NCI-H2171 treated with DMSO at 0.1 percent for 48 hours (cell line): ENCODE measurements around the gene RHBDD1.

Experiments
- DNase-seq: peaks from one replicate; lab custom pipeline; 2025; lab: John Stamatoyannopoulos, UW

The RHBDD1 gene

GRCh38 chr2:226915846-226916360, 80.0 kb downstream of the RHBDD1 start:
- DNase-seq: no peak

GRCh38 chr2:226916669-226917068, 80.8 kb downstream of the RHBDD1 start:
- no peak for DNase-seq

- DNase-seq: no peak
These were observed 96.6 kb downstream of the RHBDD1 start for GRCh38 chr2:226932443-226932842.

GRCh38 chr2:226934546-226935201, 98.8 kb downstream of the RHBDD1 start:
- peak; percentile 65 for DNase-seq

- no peak for DNase-seq
These were observed 108.2 kb downstream of the RHBDD1 start for GRCh38 chr2:226943862-226944620.

GRCh38 chr2:226953206-226953605, 117.4 kb downstream of the RHBDD1 start:
- DNase-seq: no peak

GRCh38 chr2:226953826-226954225, 118.0 kb downstream of the RHBDD1 start:
- DNase-seq: no peak

- no peak for DNase-seq
These were observed 120.8 kb downstream of the RHBDD1 start for GRCh38 chr2:226956659-226957058.

- no peak for DNase-seq
These were observed 123.6 kb downstream of the RHBDD1 start for GRCh38 chr2:226959418-226959817.

GRCh38 chr2:226962176-226962773, 126.4 kb downstream of the RHBDD1 start:
- no peak for DNase-seq

- DNase-seq: no peak
These were observed 127.7 kb downstream of the RHBDD1 start for GRCh38 chr2:226963528-226963927.

- no peak for DNase-seq
These were observed 129.5 kb downstream of the RHBDD1 start for GRCh38 chr2:226965376-226965775.

- no peak for DNase-seq
These were observed 133.7 kb downstream of the RHBDD1 start for GRCh38 chr2:226969417-226970080.

GRCh38 chr2:226970362-226970761, 134.5 kb downstream of the RHBDD1 start:
- no peak for DNase-seq

- DNase-seq: no peak
These were observed 135.2 kb downstream of the RHBDD1 start for GRCh38 chr2:226971084-226971483.

GRCh38 chr2:226971770-226972169, 135.9 kb downstream of the RHBDD1 start:
- DNase-seq: no peak

- DNase-seq: peak; percentile 24
These were observed 138.0 kb downstream of the RHBDD1 start for GRCh38 chr2:226973816-226974215.

- DNase-seq: peak; percentile 21
These were observed 141.9 kb downstream of the RHBDD1 start for GRCh38 chr2:226977775-226978190.

- DNase-seq: no peak
These were observed 142.4 kb downstream of the RHBDD1 start for GRCh38 chr2:226978300-226978699.

- no peak for DNase-seq
These were observed 143.2 kb downstream of the RHBDD1 start for GRCh38 chr2:226979004-226979403.

GRCh38 chr2:226981791-226982326, 146.0 kb downstream of the RHBDD1 start:
- no peak for DNase-seq
